ENCODE measurements around the gene ZNF85. TPM values are rescaled to one million over a fixed set of nuclear protein-coding genes. Genes with fewer than 3 reads are reported as not detected.
"Not testable (repeated sequence)": the region's sequence is repeated elsewhere in the genome, so short reads cannot be mapped to it uniquely, and the experiment has no call there.

The ZNF85 gene
- total RNA-seq, 1 donor from 2014 or later, result 2.3 TPM

GRCh38 chr19:20969898-20970297 lies 46.8 kb downstream of the ZNF85 start:
- TF ChIP-seq CTCF (IDR thresholded peaks at IDR 0.05; ENCODE audit: borderline replicate concordance), result no peak
- intact Hi-C loops (cut with micrococcal nuclease), result no loop called here
- H3K4me3 ChIP-seq, result no peak overlapping the region
- H3K4me1 ChIP-seq, result no peaks in the 10 kb centered on the region
- no peak for DNase-seq
- no peaks in the 10 kb centered on the region for H3K36me3 ChIP-seq
- H3K27ac ChIP-seq (replicated peaks), result no peak overlapping the region
- H3K9me3 ChIP-seq (replicated peaks), result no peaks in the 10 kb centered on the region
- no peaks in the 10 kb centered on the region for H3K27me3 ChIP-seq (ENCODE audit: low read depth)

- H3K4me1 ChIP-seq; H3K4me3 ChIP-seq; DNase-seq; H3K27ac ChIP-seq (replicated peaks); intact Hi-C loops (cut with micrococcal nuclease); H3K36me3 ChIP-seq: not testable (repeated sequence)
- peaks cover 12% of the 10 kb centered on the region for H3K27me3 ChIP-seq (ENCODE audit: low read depth)
- H3K9me3 ChIP-seq (replicated peaks), result peaks cover 40% of the 10 kb centered on the region
These were observed 69.7 kb downstream of the ZNF85 start for GRCh38 chr19:20992788-20993187.

- intact Hi-C loops (cut with micrococcal nuclease), result no loop called here
- DNase-seq, result peak; percentile 85
- H3K36me3 ChIP-seq, result no peaks in the 10 kb centered on the region
- H3K27ac ChIP-seq (replicated peaks), result no peak overlapping the region
- H3K4me1 ChIP-seq, result peaks cover 5% of the 10 kb centered on the region
- H3K27me3 ChIP-seq (ENCODE audit: low read depth), result no peaks in the 10 kb centered on the region
- H3K9me3 ChIP-seq (replicated peaks), result no peaks in the 10 kb centered on the region
- TF ChIP-seq CTCF (IDR thresholded peaks at IDR 0.05; ENCODE audit: borderline replicate concordance), result no peak
- H3K4me3 ChIP-seq, result peak overlapping the region; percentile 64
These were observed 76.8 kb downstream of the ZNF85 start for GRCh38 chr19:20999731-21000352.

Other genes with a start within 250 kb of the ZNF85 start
- 0.91 TPM for gene ZNF66, start 146.9 kb upstream of the ZNF85 start, total RNA-seq
- gene ZNF430, start 97.4 kb downstream of the ZNF85 start, total RNA-seq, result 3.1 TPM
- gene ZNF714, start 159.0 kb downstream of the ZNF85 start, total RNA-seq, result 1.7 TPM
- gene ZNF431, start 218.8 kb downstream of the ZNF85 start, total RNA-seq, result 12.4 TPM